ENCODE measurements around the gene HP. TPM values are rescaled to one million over a fixed set of nuclear protein-coding genes. Genes with fewer than 3 reads are reported as not detected.
A peak's percentile ranks its signal among the peaks of the same experiment; 100 is the strongest.

Gene HP
- total RNA-seq, 2 experiments from 2014 or later = not detected

DNA sequence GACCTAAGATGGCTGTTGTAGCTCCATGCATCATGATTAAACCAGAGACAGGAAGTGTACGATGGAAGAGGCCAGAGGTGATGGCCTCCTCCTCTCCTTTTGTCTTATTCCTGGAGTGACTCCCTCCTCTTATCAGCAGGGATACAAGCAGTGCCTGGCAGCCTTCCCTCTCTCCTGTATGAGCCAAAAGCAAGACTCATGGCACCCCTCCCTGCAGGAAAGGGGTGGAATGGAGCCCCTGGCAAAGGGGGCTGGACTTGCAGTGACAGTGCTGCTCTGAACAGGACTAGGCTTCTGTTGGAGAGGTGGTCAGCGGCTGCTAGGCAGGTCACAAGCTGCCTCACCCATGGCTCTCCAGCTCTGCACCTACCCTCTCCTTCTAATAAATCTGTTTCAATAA is 30.7 kb downstream of the HP start:
- peaks cover 2% of the 10 kb centered on the region for H3K4me1 Mint-ChIP-seq (ENCODE audit: low read depth)
- no peak for TF ChIP-seq CTCF (IDR thresholded peaks at IDR 0.05)
- DNase-seq = no peak
- H3K36me3 Mint-ChIP-seq (ENCODE audit: low read depth) = peaks cover 40% of the 10 kb centered on the region
- no peak overlapping the region for H3K4me3 Mint-ChIP-seq
- intact Hi-C loops (cut with micrococcal nuclease) = no loop called here
- CTCF ChIA-PET = interaction anchor here (1.4 kb wide), 1 partner anchor 9 kb away, joined by 3 read pairs; no protein-coding TSS in a partner anchor
- POLR2A ChIA-PET = no interaction called here
- no peak overlapping the region for H3K27ac Mint-ChIP-seq
- H3K9me3 Mint-ChIP-seq = peaks cover 9% of the 10 kb centered on the region
- no peak for ATAC-seq
- H3K27me3 Mint-ChIP-seq = no peaks in the 10 kb centered on the region

DNA sequence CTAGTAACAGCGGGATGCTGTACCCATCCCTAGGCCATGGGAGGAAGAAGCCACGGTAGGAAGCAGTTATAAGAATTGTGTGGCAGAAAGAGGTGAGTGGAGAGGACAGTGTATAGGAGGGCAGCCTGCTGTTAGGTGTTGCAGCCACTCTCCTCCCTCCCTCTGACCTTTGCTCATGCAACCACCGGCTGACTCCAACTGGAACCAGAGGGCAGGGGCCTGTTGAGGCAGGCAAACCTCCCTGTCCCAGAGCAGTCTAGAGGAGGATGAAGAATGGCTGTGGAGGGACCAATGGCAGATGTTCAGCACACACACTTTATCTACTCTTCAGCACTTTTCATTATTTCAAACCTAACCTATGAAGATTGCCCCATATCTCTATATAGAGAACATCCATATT is 36.9 kb downstream of the HP start:
- Mint-ChIP-seq H3K27ac (peak overlapping the region; percentile 57), H3K36me3 (ENCODE audit: low read depth) (peaks cover 29% of the 10 kb centered on the region), H3K27me3 (no peaks in the 10 kb centered on the region), H3K4me1 (ENCODE audit: low read depth) (peaks cover 38% of the 10 kb centered on the region), H3K9me3 (no peaks in the 10 kb centered on the region), H3K4me3 (peak overlapping the region; percentile 100)
- intact Hi-C loops (cut with micrococcal nuclease) = no loop called here
- CTCF ChIA-PET = no interaction called here
- ATAC-seq (no peak), DNase-seq (no peak)
- TF ChIP-seq CTCF (IDR thresholded peaks at IDR 0.05) = no peak
- POLR2A ChIA-PET = no interaction called here

- no peaks in the 10 kb centered on the region for H3K27me3 Mint-ChIP-seq
- no peak for TF ChIP-seq CTCF (IDR thresholded peaks at IDR 0.05)
- H3K4me1 Mint-ChIP-seq (ENCODE audit: low read depth) = peaks cover 43% of the 10 kb centered on the region
- peak overlapping the region; percentile 100 for H3K4me3 Mint-ChIP-seq
- CTCF ChIA-PET = interaction anchor here (1.4 to 2.1 kb wide), 2 partner anchors 10 to 26 kb away, joined by 3 to 9 read pairs; no protein-coding TSS in a partner anchor
- peaks cover 37% of the 10 kb centered on the region for H3K36me3 Mint-ChIP-seq (ENCODE audit: low read depth)
- ATAC-seq (peak; percentile 22), DNase-seq (peak; percentile 12)
- H3K27ac Mint-ChIP-seq = peak overlapping the region; percentile 99
- POLR2A ChIA-PET = interaction anchor here (0.6 to 2.2 kb wide), 4 partner anchors 9 to 391 kb away, joined by 3 to 11 read pairs (median 5); no protein-coding TSS in a partner anchor
- H3K9me3 Mint-ChIP-seq = no peaks in the 10 kb centered on the region
- intact Hi-C loops (cut with micrococcal nuclease) = no loop called here
Observed at GRCh38 chr16:72092832-72093447, 38.6 kb downstream of the HP start.

DNA sequence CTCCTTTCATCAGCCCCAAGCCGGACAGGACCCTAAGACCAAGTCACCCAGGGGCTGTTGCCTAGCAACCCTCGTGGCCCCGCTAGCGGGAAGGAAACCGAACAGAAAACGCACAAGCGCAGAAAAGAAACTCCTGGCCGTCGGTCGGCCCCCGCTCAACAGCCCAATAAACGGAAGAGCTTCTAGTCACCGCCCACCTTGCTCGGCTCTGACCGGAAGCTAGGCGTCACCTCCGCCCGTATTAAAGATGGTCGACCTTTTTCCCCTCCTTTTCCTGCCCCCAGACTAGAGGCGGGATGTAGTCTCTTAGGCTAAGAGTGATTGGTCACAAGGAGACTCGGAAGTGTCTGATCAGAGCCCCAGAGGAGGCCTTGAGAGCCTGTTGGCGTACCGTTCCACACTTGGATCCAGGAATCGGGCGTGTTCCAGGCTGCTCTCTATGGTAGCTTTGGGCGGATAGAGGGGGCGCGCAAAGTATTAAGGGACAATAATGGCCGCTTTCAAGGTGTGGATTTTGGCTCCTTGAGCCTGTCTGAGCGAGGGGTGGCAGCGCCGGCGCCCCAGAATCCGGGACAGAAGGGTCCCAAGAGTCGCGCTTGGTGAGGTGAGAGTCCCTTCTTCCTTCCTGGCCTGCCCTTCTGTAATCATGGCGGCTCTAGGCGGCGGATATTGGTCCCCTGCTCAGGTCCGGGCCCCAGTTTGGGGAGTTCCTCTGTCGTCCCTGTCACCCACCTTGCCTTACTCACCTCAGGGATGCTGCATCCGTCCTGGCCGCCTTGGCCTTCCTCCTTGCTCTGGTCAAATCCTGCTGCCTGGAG is 39.4 kb downstream of the HP start, which contains the start of the genes DHX38 and TXNL4B:
Gene DHX38 (plus strand): TSS at position 400 of the 818 bp plus-strand sequence. CDS start 2,311 bp downstream, outside the sequence.
Gene TXNL4B (minus strand): TSS at position 173 of the 818 bp plus-strand sequence. CDS start 2,871 bp downstream, outside the sequence.
- CTCF ChIA-PET = interaction anchor here (0.9 to 2.1 kb wide), 4 partner anchors 9 to 30 kb away, joined by 3 to 9 read pairs (median 5); no protein-coding TSS in a partner anchor
- DNase-seq (peak; percentile 97), ATAC-seq (peak; percentile 97)
- peak within 1 kb of the TSS; percentile 99 for H3K27ac Mint-ChIP-seq
- H3K4me1 Mint-ChIP-seq (ENCODE audit: low read depth) = peaks cover 43% of the 10 kb centered on the region
- no peak for TF ChIP-seq CTCF (IDR thresholded peaks at IDR 0.05)
- H3K4me3 Mint-ChIP-seq = peak within 1 kb of the TSS; percentile 100
- intact Hi-C loops (cut with micrococcal nuclease) = no loop called here
- no peaks in the 10 kb centered on the region for H3K9me3 Mint-ChIP-seq
- no peaks in the 10 kb centered on the region for H3K27me3 Mint-ChIP-seq
- H3K36me3 Mint-ChIP-seq (ENCODE audit: low read depth) = peaks cover 40% of the 10 kb centered on the region
- POLR2A ChIA-PET = interaction anchor here (0.6 to 2.2 kb wide), 8 partner anchors 8 to 391 kb away, joined by 3 to 11 read pairs (median 3); no protein-coding TSS in a partner anchor
